ENCODE data around the gene MC2R. TPM values are rescaled to one million over a fixed set of nuclear protein-coding genes. Genes with fewer than 3 reads are reported as not detected.
A peak's percentile ranks its signal among the peaks of the same experiment; 100 is the strongest.

The MC2R gene
- total RNA-seq, 1 donor from 2014 or later, result not detected

GRCh38 chr18:13890761-13891361, 24.5 kb downstream of the MC2R start:
- H3F3A ChIP-seq (ENCODE audit: low read depth), result no peaks in the 10 kb centered on the region
- no peak for DNase-seq (ENCODE audit: low spot score)
- no peaks in the 10 kb centered on the region for H3K79me2 ChIP-seq (ENCODE audit: low read depth)
- Mint-ChIP-seq H3K36me3 (no peaks in the 10 kb centered on the region), H3K4me1 (peaks cover 56% of the 10 kb centered on the region), H3K4me3 (no peak overlapping the region), H3K27me3 (ENCODE audit: insufficient read depth, low read depth) (peaks cover 5% of the 10 kb centered on the region), H3K9me3 (peaks cover 3% of the 10 kb centered on the region), H3K27ac (peak overlapping the region; percentile 81)
- no peak overlapping the region for H3K4me3 ChIP-seq
- no peak overlapping the region for H2AFZ ChIP-seq (replicated peaks)
- H3K36me3 ChIP-seq, result no peaks in the 10 kb centered on the region
- no peaks in the 10 kb centered on the region for H3K27me3 ChIP-seq
- H3K9ac ChIP-seq, result no peak overlapping the region
- H3K4me2 ChIP-seq, result no peak overlapping the region
- no peaks in the 10 kb centered on the region for H3K9me3 ChIP-seq (ENCODE audit: low read depth)
- TF ChIP-seq CTCF (IDR thresholded peaks at IDR 0.05) (no peak), EZH2phosphoT487 (IDR thresholded peaks at IDR 0.05) (no peak), EZH2 (IDR thresholded peaks at IDR 0.05) (no peak)
- no peaks in the 10 kb centered on the region for H4K20me1 ChIP-seq (ENCODE audit: low read depth)
- H3K4me1 ChIP-seq, result peaks cover 11% of the 10 kb centered on the region
- H3K27ac ChIP-seq, result no peak overlapping the region

GRCh38 chr18:13889671-13890070, 25.7 kb downstream of the MC2R start:
- peaks cover 7% of the 10 kb centered on the region for H3K27me3 Mint-ChIP-seq (ENCODE audit: insufficient read depth, low read depth)
- no peak overlapping the region for H3K4me3 Mint-ChIP-seq
- H3K36me3 Mint-ChIP-seq, result no peaks in the 10 kb centered on the region
- Histone ChIP-seq H3K36me3 (no peaks in the 10 kb centered on the region), H3K27ac (no peak overlapping the region), H3K4me3 (no peak overlapping the region), H3K27me3 (no peaks in the 10 kb centered on the region), H3K4me2 (peak overlapping the region; percentile 8), H3K9me3 (ENCODE audit: low read depth) (no peaks in the 10 kb centered on the region), H3K4me1 (peaks cover 11% of the 10 kb centered on the region), H4K20me1 (ENCODE audit: low read depth) (no peaks in the 10 kb centered on the region), H2AFZ (replicated peaks) (no peak overlapping the region), H3K9ac (no peak overlapping the region), H3F3A (ENCODE audit: low read depth) (no peaks in the 10 kb centered on the region), H3K79me2 (ENCODE audit: low read depth) (no peaks in the 10 kb centered on the region)
- DNase-seq (ENCODE audit: low spot score), result no peak
- TF ChIP-seq CTCF (IDR thresholded peaks at IDR 0.05) (no peak), EZH2 (IDR thresholded peaks at IDR 0.05) (no peak), EZH2phosphoT487 (IDR thresholded peaks at IDR 0.05) (no peak)
- H3K4me1 Mint-ChIP-seq, result peaks cover 55% of the 10 kb centered on the region
- peaks cover 3% of the 10 kb centered on the region for H3K9me3 Mint-ChIP-seq
- H3K27ac Mint-ChIP-seq, result peak overlapping the region; percentile 48

- DNase-seq (ENCODE audit: low spot score), result no peak
Measured at GRCh38 chr18:13888191-13888716, 27.1 kb downstream of the MC2R start.

GRCh38 chr18:13885009-13885408, 30.3 kb downstream of the MC2R start:
- H3K27ac Mint-ChIP-seq, result no peak overlapping the region
- no peaks in the 10 kb centered on the region for H3K36me3 Mint-ChIP-seq
- Histone ChIP-seq H3K36me3 (no peaks in the 10 kb centered on the region), H3K4me2 (no peak overlapping the region), H3F3A (ENCODE audit: low read depth) (no peaks in the 10 kb centered on the region), H3K9me3 (ENCODE audit: low read depth) (no peaks in the 10 kb centered on the region), H4K20me1 (ENCODE audit: low read depth) (no peaks in the 10 kb centered on the region), H3K9ac (no peak overlapping the region), H3K27ac (no peak overlapping the region), H3K27me3 (no peaks in the 10 kb centered on the region), H3K79me2 (ENCODE audit: low read depth) (no peaks in the 10 kb centered on the region), H3K4me3 (no peak overlapping the region), H2AFZ (replicated peaks) (no peak overlapping the region), H3K4me1 (peaks cover 6% of the 10 kb centered on the region)
- peaks cover 6% of the 10 kb centered on the region for H3K27me3 Mint-ChIP-seq (ENCODE audit: insufficient read depth, low read depth)
- TF ChIP-seq EZH2 (IDR thresholded peaks at IDR 0.05), result no peak
- no peak for DNase-seq (ENCODE audit: low spot score)
- H3K4me1 Mint-ChIP-seq, result peaks cover 18% of the 10 kb centered on the region
- peaks cover 3% of the 10 kb centered on the region for H3K9me3 Mint-ChIP-seq
- H3K4me3 Mint-ChIP-seq, result no peak overlapping the region

More at GRCh38 chr18:13888191-13888716, 27.1 kb downstream of the MC2R start:
- Histone ChIP-seq H3K4me1 (peaks cover 11% of the 10 kb centered on the region), H4K20me1 (ENCODE audit: low read depth) (no peaks in the 10 kb centered on the region), H3F3A (ENCODE audit: low read depth) (no peaks in the 10 kb centered on the region), H3K9ac (no peak overlapping the region), H3K4me2 (no peak overlapping the region), H3K4me3 (no peak overlapping the region), H3K36me3 (no peaks in the 10 kb centered on the region), H2AFZ (replicated peaks) (no peak overlapping the region), H3K27ac (no peak overlapping the region), H3K79me2 (ENCODE audit: low read depth) (no peaks in the 10 kb centered on the region), H3K27me3 (no peaks in the 10 kb centered on the region), H3K9me3 (ENCODE audit: low read depth) (no peaks in the 10 kb centered on the region)
- Mint-ChIP-seq H3K4me1 (peaks cover 49% of the 10 kb centered on the region), H3K9me3 (peaks cover 3% of the 10 kb centered on the region), H3K27me3 (ENCODE audit: insufficient read depth, low read depth) (peaks cover 7% of the 10 kb centered on the region), H3K4me3 (no peak overlapping the region), H3K27ac (no peak overlapping the region), H3K36me3 (no peaks in the 10 kb centered on the region)
- no peak for TF ChIP-seq EZH2phosphoT487 (IDR thresholded peaks at IDR 0.05)
- no peak for TF ChIP-seq EZH2 (IDR thresholded peaks at IDR 0.05)

All from neural progenitor cell (in vitro differentiated cells).